ENCODE measurements around the gene SLC66A2.

The SLC66A2 gene

DNA sequence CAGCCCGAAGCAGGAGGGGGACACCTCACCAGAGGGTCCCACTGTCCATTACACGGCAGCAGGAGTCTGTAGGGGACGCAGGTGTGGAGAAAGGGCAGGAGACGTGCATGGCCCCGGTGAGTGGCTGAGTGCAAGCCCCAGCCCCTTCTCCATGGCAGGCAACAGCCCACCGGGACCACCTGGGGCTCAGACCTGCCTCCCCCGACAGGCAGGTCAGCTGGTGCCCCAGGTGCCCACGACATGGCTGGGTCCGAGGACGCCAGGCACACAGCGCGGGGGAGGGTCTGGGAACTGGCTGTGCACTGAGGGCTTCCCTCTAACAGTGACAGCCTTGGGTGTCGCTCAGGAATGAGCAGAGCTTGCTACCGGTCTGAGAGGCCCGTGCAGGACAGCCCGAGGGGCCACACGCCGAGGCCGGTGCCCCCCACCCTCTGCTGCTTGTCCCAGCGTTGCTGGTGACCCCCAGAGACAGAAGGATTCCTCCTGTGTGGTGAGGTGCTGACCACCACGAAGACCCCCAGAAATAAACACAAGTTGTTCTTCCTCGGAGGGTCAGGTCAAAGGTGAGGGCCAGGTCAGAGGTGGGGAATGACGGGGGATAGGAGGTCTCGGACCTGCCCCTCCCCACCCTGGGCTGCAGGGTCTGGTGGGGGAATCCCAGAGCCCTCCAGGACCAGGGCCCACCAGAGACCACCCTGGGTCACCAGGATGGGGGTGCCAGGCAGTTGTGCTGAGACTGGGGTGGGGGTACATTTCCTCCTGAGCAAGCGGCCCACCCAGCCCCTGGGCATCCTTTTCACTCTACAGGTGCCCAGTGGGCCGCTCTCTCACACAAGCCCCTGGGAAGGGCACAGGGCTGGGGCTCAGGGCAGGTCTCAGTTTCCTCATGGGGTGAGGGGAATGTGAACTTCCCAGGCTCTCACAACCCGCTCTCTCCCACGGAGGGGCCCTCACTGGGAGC is 50.6 kb downstream of the SLC66A2 start:
- Histone ChIP-seq H3K4me1 (ENCODE audit: control insufficient read depth in 1 of 2, insufficient read depth in 1 of 2, low read depth in 1 of 2, low read length in 1 of 2) (no peaks in the 10 kb centered on the region), H3K36me3 (peaks cover 26% of the 10 kb centered on the region), H3K4me3 (ENCODE audit: low read depth in 1 of 2, low read length in 1 of 2) (no peak overlapping the region), H3K27ac (no peak overlapping the region), H3K9me3 (peaks cover 17% of the 10 kb centered on the region), H3K27me3 (no peaks in the 10 kb centered on the region)
- TF ChIP-seq, protein P1, sequence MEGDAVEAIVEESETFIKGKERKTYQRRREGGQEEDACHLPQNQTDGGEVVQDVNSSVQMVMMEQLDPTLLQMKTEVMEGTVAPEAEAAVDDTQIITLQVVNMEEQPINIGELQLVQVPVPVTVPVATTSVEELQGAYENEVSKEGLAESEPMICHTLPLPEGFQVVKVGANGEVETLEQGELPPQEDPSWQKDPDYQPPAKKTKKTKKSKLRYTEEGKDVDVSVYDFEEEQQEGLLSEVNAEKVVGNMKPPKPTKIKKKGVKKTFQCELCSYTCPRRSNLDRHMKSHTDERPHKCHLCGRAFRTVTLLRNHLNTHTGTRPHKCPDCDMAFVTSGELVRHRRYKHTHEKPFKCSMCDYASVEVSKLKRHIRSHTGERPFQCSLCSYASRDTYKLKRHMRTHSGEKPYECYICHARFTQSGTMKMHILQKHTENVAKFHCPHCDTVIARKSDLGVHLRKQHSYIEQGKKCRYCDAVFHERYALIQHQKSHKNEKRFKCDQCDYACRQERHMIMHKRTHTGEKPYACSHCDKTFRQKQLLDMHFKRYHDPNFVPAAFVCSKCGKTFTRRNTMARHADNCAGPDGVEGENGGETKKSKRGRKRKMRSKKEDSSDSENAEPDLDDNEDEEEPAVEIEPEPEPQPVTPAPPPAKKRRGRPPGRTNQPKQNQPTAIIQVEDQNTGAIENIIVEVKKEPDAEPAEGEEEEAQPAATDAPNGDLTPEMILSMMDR (IDR thresholded peaks at IDR 0.05) = no peak

DNA sequence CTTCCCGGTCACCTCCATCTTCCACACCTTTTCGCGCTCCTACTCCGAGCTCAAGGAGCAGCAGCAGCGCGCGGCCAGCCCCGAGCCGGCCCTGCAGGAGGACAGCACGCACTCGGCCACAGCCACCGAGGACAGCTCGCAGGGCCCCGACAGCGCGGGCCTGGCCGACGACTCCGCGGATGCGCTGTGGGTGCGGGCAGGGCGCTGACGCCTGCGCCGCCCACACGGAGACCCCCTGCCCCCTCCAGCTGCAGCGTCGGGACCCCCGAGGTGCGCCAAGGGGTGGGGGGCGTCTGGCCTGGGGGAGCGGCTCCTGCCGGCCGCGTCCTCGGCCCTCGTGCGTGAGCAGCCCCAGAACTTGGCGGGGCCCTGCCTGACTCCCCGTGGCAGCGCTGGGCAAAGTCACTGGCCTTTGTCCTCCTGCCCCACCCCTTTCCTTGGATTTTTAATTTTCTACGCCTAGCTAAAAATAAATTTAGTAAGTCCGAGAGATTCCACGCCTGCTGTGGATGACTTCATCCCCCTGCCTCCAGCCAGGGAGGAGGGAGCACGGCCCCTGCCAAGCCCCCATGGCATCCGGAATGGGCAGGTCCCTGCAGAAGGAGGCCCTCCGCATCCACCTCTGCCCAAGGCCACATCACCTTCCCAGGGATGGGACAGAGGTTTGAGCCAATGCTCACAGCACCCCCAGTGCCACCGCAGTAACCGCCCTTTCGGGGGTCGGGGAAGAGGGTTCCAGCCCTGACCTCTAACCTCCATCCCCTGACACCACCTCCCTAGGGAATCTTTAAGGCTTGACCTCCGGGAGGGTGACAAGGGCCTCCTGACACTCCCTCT is 51.6 kb downstream of the SLC66A2 start:
- Histone ChIP-seq H3K4me3 (ENCODE audit: low read depth in 1 of 2, low read length in 1 of 2) (no peak overlapping the region), H3K36me3 (peaks cover 26% of the 10 kb centered on the region), H3K4me1 (ENCODE audit: control insufficient read depth in 1 of 2, insufficient read depth in 1 of 2, low read depth in 1 of 2, low read length in 1 of 2) (no peaks in the 10 kb centered on the region), H3K27ac (no peak overlapping the region), H3K9me3 (peaks cover 17% of the 10 kb centered on the region), H3K27me3 (no peaks in the 10 kb centered on the region)
- TF ChIP-seq, protein P1 (IDR thresholded peaks at IDR 0.05) = no peak

DNA sequence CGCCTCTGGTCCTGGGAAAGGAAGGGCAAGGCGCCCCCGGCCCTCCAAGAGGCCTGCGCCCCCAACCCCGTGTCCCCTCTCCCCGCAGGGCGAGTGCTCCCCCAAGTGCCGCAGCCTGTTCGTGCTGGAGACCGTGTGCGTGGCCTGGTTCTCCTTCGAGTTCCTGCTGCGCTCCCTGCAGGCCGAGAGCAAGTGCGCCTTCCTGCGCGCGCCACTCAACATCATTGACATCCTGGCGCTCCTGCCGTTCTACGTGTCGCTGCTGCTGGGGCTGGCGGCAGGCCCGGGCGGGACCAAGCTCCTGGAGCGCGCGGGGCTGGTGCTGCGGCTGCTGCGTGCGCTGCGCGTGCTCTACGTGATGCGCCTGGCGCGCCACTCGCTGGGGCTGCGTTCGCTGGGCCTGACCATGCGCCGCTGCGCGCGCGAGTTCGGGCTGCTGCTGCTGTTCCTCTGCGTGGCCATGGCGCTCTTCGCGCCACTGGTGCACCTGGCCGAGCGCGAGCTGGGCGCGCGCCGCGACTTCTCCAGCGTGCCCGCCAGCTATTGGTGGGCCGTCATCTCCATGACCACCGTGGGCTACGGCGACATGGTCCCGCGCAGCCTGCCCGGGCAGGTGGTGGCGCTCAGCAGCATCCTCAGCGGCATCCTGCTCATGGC is 52.4 kb downstream of the SLC66A2 start:
- TF ChIP-seq, protein P1 (IDR thresholded peaks at IDR 0.05) = no peak

DNA sequence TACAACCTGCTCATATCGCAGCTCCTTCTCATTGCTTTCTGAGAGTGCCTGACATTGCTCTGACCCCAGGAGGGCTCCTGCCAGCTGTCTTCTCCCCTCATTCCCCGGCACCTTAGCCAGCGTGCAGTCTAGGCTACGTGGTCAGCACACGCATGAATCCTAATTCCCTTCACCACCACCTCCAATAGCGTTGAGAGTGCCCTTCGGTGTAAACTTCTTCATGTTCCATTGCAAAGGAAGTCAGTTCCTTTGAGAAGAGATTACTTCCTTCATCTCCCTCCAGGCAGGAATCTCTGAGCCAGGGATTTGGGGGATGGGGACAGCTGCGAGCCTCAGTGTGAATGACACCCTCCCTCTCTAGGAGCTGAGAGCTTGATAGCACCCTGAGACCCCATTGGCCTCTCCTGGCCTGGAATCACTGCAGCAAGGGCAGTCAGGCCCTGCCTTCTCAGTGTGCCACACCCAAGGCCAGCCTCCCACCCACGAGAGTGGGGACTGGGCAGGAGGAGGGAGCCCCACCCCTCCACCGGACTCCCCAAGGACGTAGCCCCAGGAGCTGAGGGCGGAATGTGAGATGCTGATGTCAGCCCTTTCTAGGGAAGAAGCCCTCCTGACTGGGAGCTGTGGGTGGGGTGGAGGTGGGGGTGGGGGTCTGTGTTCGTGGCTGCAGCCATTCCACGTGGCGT is 53.4 kb downstream of the SLC66A2 start:
- H3K4me1 ChIP-seq (ENCODE audit: control insufficient read depth in 1 of 2, insufficient read depth in 1 of 2, low read depth in 1 of 2, low read length in 1 of 2) = no peaks in the 10 kb centered on the region
- H3K9me3 ChIP-seq = peaks cover 17% of the 10 kb centered on the region
- H3K27me3 ChIP-seq = no peaks in the 10 kb centered on the region
- H3K36me3 ChIP-seq = peaks cover 16% of the 10 kb centered on the region
- H3K4me3 ChIP-seq (ENCODE audit: low read depth in 1 of 2, low read length in 1 of 2) = no peak overlapping the region
- H3K27ac ChIP-seq = no peak overlapping the region
- TF ChIP-seq, protein P1 (IDR thresholded peaks at IDR 0.05) = no peak

More for the DNA sequence above, 52.4 kb downstream of the SLC66A2 start:
- Histone ChIP-seq H3K27me3 (no peaks in the 10 kb centered on the region), H3K9me3 (peaks cover 17% of the 10 kb centered on the region), H3K36me3 (peaks cover 26% of the 10 kb centered on the region), H3K4me3 (ENCODE audit: low read depth in 1 of 2, low read length in 1 of 2) (no peak overlapping the region), H3K27ac (no peak overlapping the region), H3K4me1 (ENCODE audit: control insufficient read depth in 1 of 2, insufficient read depth in 1 of 2, low read depth in 1 of 2, low read length in 1 of 2) (no peaks in the 10 kb centered on the region)

DNA sequence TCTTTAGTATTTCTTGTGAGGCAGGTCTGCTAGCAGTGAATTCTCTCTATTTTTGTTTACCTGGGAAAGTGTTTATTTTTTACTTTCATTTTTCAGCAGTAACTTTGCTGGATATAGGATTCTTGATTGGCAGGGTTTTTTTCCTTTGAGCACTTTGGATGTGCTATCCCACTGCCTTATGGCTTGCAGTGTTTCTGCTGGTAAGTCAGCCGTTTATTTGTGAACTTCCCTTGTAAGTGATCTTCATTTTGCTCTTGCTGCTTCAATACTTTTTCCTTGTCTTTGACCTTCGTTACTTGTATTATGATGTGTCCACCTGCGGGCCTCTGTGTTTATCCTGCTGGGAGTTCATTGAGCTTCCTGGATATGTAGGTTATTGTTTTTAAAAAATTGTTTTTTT is 54.7 kb downstream of the SLC66A2 start:
- Histone ChIP-seq H3K9me3 (peaks cover 17% of the 10 kb centered on the region), H3K36me3 (peaks cover 2% of the 10 kb centered on the region), H3K27ac (no peak overlapping the region), H3K4me3 (ENCODE audit: low read depth in 1 of 2, low read length in 1 of 2) (no peak overlapping the region), H3K4me1 (ENCODE audit: control insufficient read depth in 1 of 2, insufficient read depth in 1 of 2, low read depth in 1 of 2, low read length in 1 of 2) (no peaks in the 10 kb centered on the region), H3K27me3 (no peaks in the 10 kb centered on the region)
- TF ChIP-seq, protein P1 (IDR thresholded peaks at IDR 0.05) = no peak
